Measurements from ENCODE around the gene BTN3A1.
"Not testable (repeated sequence)": the region's sequence is repeated elsewhere in the genome, so short reads cannot be mapped to it uniquely, and the experiment has no call there.

The BTN3A1 gene

GRCh38 chr6:26440977-26441358 lies 38.9 kb downstream of the BTN3A1 start:
- DNase-seq (ENCODE audit: low read depth in 3 of 3): no peak

GRCh38 chr6:26441977-26442376 lies 39.9 kb downstream of the BTN3A1 start:
- no peak for DNase-seq (ENCODE audit: low read depth in 3 of 3)

- peak; percentile 13 to 27 (median 23) for DNase-seq (ENCODE audit: low read depth in 3 of 3)
Observed at GRCh38 chr6:26445934-26446667, 44.0 kb downstream of the BTN3A1 start.

GRCh38 chr6:26447257-26447656 lies 45.2 kb downstream of the BTN3A1 start:
- DNase-seq (ENCODE audit: low read depth in 3 of 3): no peak

GRCh38 chr6:26450240-26450639 lies 48.2 kb downstream of the BTN3A1 start:
- DNase-seq (ENCODE audit: low read depth in 3 of 3): no peak

GRCh38 chr6:26452631-26453235 lies 50.7 kb downstream of the BTN3A1 start:
- no peak for DNase-seq (ENCODE audit: low read depth in 3 of 3)

- no peak for DNase-seq (ENCODE audit: low read depth in 3 of 3)
Observed at GRCh38 chr6:26454631-26455030, 52.6 kb downstream of the BTN3A1 start.

GRCh38 chr6:26455357-26455970 lies 53.4 kb downstream of the BTN3A1 start:
- DNase-seq (ENCODE audit: low read depth in 3 of 3): no peak

- DNase-seq (ENCODE audit: low read depth in 3 of 3): no peak
Observed at GRCh38 chr6:26457264-26457805, 55.3 kb downstream of the BTN3A1 start.

GRCh38 chr6:26457806-26458688 lies 56.0 kb downstream of the BTN3A1 start, which contains the start of gene BTN2A1:
Gene BTN2A1 (plus strand): TSS chr6:26457955. CDS start chr6:26458637, 682 bp downstream.
- peak; percentile 49 to 58 (median 54) for DNase-seq (ENCODE audit: low read depth in 3 of 3)

GRCh38 chr6:26459023-26459810 lies 57.1 kb downstream of the BTN3A1 start:
- DNase-seq (ENCODE audit: low read depth in 3 of 3): no peak

GRCh38 chr6:26461353-26461752 lies 59.3 kb downstream of the BTN3A1 start:
- not testable (repeated sequence) for DNase-seq (ENCODE audit: low read depth in 3 of 3)

- no peak for DNase-seq (ENCODE audit: low read depth in 3 of 3)
Observed at GRCh38 chr6:26464014-26464413, 61.9 kb downstream of the BTN3A1 start.

- no peak for DNase-seq (ENCODE audit: low read depth in 3 of 3)
Observed at GRCh38 chr6:26464416-26465131, 62.5 kb downstream of the BTN3A1 start.

All from stimulated activated CD4-positive, alpha-beta T cell treated with anti-CD3 and anti-CD28 coated beads, TNF-alpha, amount 100 ng/mL, for 24 hours (primary cell).